ENCODE results near the gene RGS10.

DNA sequence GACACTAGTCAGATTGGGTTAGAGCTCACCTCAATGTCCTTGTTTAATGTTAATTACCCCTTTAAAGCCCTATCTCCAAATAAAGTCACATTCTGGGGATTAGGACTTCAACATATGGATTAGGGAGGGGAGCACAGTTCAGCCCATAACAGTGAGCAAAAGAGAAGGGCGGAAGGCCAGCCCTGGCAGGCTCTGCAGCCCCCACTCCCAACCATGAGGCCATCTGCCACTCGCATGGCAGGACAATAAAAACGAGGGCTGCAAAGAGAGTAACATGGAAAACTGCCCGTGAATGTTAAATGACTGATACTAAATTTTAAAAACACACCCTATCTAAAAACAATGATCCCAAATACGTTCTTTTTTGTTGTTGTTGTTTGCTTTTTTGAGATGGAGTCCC is 38.7 kb downstream of the RGS10 start:
- TF ChIP-seq POLR2A (IDR thresholded peaks at IDR 0.05; ENCODE audit: control extremely low read depth in 1 of 2, low read depth in 2 of 2, low read length in 2 of 2): no peak
- TF ChIP-seq, protein P1, sequence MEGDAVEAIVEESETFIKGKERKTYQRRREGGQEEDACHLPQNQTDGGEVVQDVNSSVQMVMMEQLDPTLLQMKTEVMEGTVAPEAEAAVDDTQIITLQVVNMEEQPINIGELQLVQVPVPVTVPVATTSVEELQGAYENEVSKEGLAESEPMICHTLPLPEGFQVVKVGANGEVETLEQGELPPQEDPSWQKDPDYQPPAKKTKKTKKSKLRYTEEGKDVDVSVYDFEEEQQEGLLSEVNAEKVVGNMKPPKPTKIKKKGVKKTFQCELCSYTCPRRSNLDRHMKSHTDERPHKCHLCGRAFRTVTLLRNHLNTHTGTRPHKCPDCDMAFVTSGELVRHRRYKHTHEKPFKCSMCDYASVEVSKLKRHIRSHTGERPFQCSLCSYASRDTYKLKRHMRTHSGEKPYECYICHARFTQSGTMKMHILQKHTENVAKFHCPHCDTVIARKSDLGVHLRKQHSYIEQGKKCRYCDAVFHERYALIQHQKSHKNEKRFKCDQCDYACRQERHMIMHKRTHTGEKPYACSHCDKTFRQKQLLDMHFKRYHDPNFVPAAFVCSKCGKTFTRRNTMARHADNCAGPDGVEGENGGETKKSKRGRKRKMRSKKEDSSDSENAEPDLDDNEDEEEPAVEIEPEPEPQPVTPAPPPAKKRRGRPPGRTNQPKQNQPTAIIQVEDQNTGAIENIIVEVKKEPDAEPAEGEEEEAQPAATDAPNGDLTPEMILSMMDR (IDR thresholded peaks at IDR 0.05; ENCODE audit: control extremely low read depth in 1 of 3, insufficient read depth in 1 of 3, low read depth in 1 of 3, low read length in 3 of 3): no peak
- TF ChIP-seq, protein P2, sequence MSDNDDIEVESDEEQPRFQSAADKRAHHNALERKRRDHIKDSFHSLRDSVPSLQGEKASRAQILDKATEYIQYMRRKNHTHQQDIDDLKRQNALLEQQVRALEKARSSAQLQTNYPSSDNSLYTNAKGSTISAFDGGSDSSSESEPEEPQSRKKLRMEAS (IDR thresholded peaks at IDR 0.05): no peak

Measured in H1 (cell line).